Measurements from ENCODE around the gene MGME1.

DNA sequence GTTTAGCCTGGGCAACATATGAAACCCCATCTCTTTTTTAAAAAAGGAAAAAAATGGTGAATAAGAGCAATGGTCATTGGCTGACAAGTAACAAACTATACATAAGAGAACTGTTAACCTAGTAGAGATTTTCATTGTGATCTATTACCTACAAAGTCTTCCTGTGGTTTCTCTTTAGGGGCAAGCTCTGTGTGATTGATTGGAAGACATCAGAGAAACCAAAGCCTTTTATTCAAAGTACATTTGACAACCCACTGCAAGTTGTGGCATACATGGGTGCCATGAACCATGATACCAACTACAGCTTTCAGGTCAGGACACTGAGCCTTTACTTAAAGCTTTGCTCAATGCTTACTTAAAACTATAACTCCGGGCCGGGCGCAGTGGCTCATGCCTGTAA, 19.2 kb downstream of the MGME1 start:
- TF ChIP-seq, protein P1, sequence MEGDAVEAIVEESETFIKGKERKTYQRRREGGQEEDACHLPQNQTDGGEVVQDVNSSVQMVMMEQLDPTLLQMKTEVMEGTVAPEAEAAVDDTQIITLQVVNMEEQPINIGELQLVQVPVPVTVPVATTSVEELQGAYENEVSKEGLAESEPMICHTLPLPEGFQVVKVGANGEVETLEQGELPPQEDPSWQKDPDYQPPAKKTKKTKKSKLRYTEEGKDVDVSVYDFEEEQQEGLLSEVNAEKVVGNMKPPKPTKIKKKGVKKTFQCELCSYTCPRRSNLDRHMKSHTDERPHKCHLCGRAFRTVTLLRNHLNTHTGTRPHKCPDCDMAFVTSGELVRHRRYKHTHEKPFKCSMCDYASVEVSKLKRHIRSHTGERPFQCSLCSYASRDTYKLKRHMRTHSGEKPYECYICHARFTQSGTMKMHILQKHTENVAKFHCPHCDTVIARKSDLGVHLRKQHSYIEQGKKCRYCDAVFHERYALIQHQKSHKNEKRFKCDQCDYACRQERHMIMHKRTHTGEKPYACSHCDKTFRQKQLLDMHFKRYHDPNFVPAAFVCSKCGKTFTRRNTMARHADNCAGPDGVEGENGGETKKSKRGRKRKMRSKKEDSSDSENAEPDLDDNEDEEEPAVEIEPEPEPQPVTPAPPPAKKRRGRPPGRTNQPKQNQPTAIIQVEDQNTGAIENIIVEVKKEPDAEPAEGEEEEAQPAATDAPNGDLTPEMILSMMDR (conservative IDR thresholded peaks at IDR 0.05 in 1 of 2, IDR thresholded peaks at IDR 0.05 in 1 of 2; ENCODE audit: extremely low read depth in 1 of 2, insufficient read depth in 1 of 2, low read depth in 1 of 2, low read length in 2 of 2) = no peak
- TF ChIP-seq EZH2 (IDR thresholded peaks at IDR 0.05; ENCODE audit: borderline replicate concordance, low read length) = no peak

Measured in mammary epithelial cell (primary cell).